Suppressor macrophage treated with lipopolysaccharide for 1 hour (primary cell): Measurements from ENCODE around the gene KCTD2.
A peak's percentile ranks its signal among the peaks of the same experiment; 100 is the strongest.
"Not testable (repeated sequence)": the region's sequence is repeated elsewhere in the genome, so short reads cannot be mapped to it uniquely, and the experiment has no call there.

Source experiments
- DNase-seq, 3 donors: peaks; one replicate each; pipeline ENCODE4 v3.0.0-alpha.2; 2020 to 2022

KCTD2 gene, protein sequence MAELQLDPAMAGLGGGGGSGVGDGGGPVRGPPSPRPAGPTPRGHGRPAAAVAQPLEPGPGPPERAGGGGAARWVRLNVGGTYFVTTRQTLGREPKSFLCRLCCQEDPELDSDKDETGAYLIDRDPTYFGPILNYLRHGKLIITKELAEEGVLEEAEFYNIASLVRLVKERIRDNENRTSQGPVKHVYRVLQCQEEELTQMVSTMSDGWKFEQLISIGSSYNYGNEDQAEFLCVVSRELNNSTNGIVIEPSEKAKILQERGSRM

DNA sequence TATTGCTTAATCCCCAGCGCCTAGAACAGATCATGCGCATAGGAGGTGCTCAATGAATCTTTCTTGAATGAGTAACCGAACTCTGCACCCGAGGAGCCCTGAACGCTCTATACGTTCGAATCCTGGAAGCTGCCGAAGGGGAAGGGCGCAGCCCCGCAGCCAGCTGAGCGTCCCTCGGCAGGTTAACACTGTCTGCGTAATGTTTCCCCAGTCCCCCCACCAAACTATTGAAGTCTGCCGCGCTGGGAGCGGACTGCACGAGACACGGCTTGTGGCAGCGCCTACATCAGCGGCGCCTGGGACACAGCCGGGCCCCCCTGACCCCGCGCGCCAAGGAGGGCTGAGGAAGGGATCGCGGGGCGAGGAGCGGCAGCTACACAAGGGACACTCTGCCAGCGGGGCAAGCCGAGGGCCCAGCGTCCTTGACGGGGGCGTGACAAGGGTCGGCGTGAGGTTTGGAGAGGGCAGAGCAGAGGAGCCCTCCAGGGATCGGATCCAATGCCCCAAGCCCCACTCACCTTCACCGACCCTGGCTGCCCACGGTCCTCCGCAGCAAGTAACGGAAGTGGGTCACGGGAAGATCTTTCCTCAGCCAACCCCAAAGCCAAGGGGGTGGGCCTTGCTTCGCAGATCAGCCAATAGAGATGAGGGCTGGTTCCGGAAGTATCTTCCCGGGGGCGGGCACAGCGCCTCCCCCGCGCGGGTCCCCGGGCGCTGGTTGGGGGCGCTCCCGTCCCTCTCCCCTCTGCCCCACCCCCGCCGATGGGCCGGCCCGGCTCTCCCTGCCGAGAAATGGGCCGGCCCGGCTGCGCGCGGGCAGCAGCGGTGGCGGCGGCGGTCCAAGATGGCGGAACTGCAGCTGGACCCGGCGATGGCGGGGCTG is at the start of gene KCTD2, which contains the start of gene ATP5PD:
Gene KCTD2, plus strand, starts transcription at position 819 of the 883 bp plus-strand sequence. Its CDS starts 26 bp downstream, at position 845.
Gene ATP5PD, minus strand, starts transcription at position 563 of the 883 bp plus-strand sequence. CDS start 4,319 bp downstream, outside the sequence.
- peak; percentile 98 to 99 (median 98) for DNase-seq

DNA sequence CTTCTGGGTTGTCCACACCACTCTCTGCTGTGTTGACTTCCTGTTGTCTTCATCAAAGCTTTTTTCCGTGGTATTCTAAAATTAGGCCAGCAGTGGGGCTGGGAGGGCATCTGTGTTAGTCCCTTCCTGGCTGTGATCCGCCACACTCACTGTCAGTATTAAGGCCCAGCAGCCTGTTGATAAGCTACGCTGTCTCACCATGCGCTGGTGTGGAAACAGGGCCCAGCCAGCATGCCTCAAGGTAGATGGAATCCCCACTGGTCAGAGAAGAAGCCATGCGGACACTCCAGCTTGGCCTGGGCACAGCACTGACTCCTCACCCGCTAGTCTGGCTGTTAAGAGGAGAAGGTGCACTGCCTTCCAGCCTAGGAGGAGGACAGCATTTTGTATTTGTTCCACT is 48.2 kb upstream of the KCTD2 start:
- DNase-seq, result no peak

- DNase-seq, result no peak
These were observed 47.5 kb upstream of the KCTD2 start for GRCh38 chr17:74999523-74999922.

- peak; percentile 70 to 78 (median 71) for DNase-seq
These were observed 44.8 kb upstream of the KCTD2 start for GRCh38 chr17:75001915-75002843.

DNA sequence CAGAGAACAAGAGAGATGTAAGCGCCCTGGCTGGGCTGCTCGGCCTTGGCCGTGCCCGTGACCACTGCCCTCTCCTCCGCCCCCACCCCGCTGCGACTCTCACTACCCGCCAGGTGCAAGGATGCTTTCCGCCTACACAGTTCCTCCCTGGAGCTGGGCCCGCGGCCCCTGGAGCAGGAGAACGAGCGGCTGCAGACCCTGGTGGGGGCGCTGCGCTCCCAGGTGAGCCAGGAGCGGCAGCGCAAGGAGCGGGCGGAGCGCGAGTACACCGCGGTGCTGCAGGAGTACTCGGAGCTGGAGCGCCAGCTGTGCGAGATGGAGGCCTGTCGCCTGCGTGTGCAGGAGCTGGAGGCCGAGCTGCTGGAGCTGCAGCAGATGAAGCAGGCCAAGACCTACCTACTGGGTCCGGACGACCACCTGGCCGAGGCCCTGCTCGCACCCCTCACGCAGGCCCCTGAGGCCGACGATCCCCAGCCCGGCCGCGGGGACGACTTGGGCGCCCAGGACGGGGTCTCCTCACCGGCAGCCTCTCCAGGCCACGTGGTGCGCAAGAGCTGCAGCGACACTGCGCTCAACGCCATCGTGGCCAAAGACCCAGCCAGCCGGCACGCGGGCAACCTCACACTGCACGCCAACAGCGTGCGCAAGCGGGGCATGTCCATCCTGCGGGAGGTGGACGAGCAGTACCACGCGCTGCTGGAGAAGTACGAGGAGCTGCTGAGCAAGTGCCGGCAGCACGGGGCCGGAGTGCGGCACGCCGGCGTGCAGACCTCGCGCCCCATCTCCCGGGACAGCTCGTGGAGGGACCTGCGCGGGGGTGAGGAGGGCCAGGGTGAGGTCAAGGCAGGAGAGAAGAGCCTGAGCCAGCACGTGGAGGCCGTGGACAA is 43.7 kb upstream of the KCTD2 start:
- no peak for DNase-seq

DNA sequence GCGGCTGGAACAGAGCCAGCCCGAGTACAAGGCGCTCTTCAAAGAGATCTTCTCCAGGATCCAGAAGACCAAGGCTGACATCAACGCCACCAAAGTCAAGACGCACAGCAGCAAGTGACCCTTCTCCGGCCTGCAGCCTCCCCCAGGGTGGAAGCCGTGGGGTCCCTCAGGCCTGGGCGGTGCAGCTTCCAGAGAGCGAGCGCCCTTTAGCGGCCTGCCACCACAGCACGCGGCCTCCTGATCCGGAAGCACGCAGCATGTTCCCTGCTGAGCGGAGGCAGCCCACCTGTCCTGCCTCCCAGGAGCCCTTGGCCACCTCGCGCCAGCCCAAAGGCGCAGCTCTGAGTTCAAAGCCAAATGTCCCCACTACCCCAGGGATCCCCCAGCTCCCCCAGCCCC is 43.1 kb upstream of the KCTD2 start:
- no peak for DNase-seq

DNA sequence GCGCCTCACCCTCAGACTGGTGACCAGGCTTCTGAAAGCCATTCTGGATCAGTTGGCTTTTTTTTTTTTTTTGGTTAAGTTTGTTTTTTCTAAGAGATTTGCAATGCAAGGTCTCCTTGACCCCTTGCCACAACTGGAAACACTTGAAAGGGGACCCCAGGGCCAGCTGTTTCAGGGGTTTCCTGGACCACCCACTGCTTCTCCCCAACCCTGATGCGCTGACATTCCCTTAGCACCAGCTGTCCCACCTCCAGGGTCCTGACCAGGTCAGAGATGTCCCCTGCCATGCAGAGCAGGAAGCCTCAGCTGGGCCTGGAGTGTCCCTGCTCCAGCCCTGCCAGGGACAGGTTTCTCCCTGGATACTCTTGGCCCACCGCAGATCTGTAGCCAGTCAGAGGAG is 42.7 kb upstream of the KCTD2 start:
- DNase-seq, result no peak

DNA sequence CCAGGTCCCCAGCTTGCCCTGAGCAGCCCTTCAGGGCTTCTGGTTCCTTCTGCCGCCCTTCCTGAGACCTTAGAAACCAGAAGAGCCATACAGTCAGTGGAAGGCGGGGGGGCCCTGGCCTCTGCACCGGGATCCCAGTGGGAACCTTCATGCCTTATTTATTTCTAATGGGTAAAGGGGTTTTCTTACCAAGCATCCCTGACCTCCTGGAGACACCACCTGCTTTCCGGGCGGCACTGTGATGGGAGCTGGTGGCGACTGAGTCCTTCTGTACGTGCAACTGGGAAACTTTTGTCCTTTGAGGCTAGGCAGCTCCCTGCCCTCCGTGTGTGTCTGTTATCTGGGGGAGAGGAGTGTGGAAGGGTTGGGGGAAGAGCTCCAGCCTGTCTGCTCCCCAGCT is 41.7 kb upstream of the KCTD2 start:
- no peak for DNase-seq

GRCh38 chr17:75006084-75006483 is 40.9 kb upstream of the KCTD2 start:
- DNase-seq, result not testable (repeated sequence)

DNA sequence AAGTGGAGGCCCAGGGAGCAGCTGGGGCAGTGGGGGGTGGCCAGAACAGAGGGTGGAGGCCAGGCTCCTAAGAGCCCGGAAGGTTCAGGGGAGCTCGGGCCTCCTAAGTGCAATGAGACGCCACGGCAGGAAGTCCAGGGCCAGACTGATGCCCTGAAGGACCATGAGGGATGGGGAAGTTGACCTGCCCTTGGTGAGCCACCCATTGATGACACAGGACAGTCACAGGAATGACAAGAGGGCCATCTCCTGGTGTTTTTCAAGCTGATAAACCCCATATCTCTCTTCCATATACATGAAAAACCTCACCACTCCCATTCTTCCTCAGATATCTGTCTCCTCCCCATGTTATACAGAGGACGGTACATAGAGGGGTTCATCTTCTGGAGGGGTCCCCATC is 40.4 kb upstream of the KCTD2 start:
- DNase-seq, result peak; percentile 55 to 66 (median 57)

- DNase-seq, result no peak
These were observed 38.7 kb upstream of the KCTD2 start for GRCh38 chr17:75008373-75008772.

- DNase-seq, result no peak
These were observed 37.8 kb upstream of the KCTD2 start for GRCh38 chr17:75009139-75009724.

GRCh38 chr17:75010683-75011400 is 36.2 kb upstream of the KCTD2 start:
- no peak for DNase-seq

- DNase-seq, result no peak
These were observed 35.5 kb upstream of the KCTD2 start for GRCh38 chr17:75011401-75012095.

GRCh38 chr17:75012096-75012345 is 35.0 kb upstream of the KCTD2 start:
- DNase-seq, result no peak

- DNase-seq, result peak; percentile 87 to 92 (median 89)
These were observed 34.5 kb upstream of the KCTD2 start, which contains the start of gene MRPL58 for GRCh38 chr17:75012346-75013091. MRPL58 (plus strand) TSS chr17:75012670; CDS start chr17:75012687, 17 bp downstream.

DNA sequence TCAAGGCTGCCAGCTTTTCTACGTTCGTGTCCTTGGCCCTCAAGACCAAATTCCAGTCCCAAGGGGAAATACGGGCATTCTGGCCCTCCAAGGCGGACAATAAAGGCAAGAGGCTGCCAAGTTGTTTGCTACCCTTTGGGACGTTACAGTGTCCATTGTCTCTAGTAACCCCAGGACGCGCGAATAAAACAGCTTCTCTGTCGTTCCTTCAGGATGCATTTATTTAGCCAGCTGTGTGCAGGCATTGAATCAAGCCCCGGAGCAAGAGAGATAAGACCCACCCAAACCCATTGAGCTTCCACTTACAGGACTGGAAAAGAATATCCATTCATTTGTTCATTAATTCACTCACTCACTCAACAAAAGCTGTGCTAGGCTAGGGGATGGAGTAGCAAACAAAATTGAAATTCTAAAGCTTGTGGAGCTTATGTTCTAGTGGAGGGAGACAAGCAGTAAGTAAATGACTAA is 33.9 kb upstream of the KCTD2 start:
- DNase-seq, result no peak

- no peak for DNase-seq
These were observed 27.9 kb upstream of the KCTD2 start for GRCh38 chr17:75019146-75019545.

DNA sequence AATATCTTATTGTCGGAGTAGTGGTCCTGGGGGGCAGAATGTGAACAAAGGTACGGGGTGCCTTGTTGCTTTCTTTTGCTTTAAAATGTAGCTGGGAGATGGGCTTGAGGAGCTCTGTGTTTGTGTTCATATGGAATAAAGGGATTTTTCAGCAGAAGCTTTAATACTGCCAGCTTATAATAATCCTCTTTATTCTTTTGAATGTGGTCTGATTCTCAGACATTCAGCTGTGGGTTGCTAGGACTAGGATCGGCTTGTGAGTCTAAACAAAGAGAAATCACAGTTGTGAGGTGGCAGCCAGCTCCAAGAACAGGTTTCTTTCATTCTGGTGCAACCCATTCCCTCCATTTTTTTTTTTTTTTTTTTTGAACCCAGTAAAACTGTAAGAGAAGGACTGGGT is 27.3 kb upstream of the KCTD2 start:
- no peak for DNase-seq
